ENCODE data around the gene CGNL1.

Gene CGNL1

DNA sequence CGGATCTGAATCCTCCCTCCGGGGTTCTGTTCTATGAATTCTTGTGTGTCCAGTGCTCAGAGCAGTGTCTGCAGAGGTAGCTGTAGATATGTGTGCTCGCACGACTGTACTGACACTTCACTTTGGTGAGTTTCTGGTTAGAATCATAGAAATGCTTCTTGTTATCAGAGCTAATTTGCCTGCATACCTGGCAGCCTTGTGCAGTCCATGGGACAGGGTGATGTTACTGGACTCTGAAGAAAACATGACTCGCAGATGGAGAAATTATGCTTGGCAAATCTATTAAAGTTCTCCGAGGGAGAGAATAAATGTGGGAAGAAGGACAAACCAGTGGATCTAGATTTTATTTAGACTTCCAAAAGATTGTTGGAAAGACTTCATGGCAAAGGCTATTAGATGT lies 12.2 kb downstream of the CGNL1 start:
- DNase-seq: no peak

GRCh38 chr15:57389991-57390390 lies 13.7 kb downstream of the CGNL1 start:
- DNase-seq: no peak

DNA sequence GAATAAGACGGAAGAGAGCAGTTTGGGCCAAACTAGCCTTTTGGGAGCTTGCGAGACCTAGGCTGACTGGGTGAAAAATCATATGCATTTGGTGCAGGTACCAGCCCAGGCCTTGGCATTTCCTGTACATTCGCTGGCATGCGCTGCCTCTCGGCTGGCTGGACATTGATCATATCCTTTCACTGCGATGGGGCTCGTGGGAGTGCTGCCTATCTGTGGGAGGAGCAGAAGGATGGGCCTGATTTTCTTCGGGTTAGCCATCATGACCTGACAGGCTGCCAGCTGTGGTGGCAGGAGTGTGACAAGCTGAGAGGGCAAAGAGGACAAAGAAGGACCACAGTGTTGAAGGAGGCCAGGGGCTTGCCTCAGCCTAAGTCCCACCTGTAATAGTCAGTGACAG lies 14.3 kb downstream of the CGNL1 start:
- DNase-seq: no peak

GRCh38 chr15:57391537-57391936 lies 15.2 kb downstream of the CGNL1 start:
- no peak for DNase-seq

- no peak for DNase-seq
Measured at GRCh38 chr15:57393061-57393460, 16.8 kb downstream of the CGNL1 start.

DNA sequence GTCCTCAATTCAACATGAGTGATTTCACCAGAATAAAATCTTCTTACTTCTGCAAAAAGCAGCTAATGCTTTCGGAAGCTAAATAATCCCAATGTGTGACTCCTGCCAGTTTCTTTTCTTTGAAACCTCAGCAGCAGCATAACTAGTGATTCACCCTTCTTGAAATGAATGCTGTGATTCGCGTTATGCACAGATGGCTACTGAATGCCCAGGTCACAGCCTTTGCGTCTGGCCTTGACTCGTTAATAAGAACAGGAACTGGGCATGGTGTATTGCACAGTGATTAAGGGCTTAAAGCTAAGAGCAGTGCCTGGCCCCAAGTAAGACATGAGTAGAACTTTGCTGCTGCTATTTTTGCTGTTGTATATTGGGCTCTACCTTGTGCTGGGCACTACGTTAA lies 19.0 kb downstream of the CGNL1 start:
- DNase-seq: no peak

- DNase-seq: no peak
Measured at GRCh38 chr15:57398336-57398735, 22.0 kb downstream of the CGNL1 start.

DNA sequence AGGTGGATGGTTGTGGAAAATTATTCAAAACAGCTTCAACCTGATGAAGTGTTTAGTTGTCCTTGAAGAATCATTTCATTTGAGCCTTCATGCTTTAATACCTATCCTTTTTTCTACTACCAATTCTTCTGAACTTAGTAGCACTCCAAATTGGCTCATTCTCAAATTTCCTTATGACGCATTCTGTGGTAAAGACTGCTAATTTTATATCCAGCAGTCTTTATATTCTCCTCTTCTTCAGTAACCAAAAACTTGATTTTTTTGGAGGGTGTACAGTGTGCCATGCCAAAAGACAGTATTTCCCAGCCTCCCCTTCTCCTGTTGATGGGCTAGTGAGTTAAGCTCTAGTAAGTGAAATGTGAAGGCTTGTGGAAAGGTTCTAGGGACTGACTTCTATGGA lies 25.2 kb downstream of the CGNL1 start:
- no peak for DNase-seq

GRCh38 chr15:57403017-57403416 lies 26.7 kb downstream of the CGNL1 start:
- no peak for DNase-seq

DNA sequence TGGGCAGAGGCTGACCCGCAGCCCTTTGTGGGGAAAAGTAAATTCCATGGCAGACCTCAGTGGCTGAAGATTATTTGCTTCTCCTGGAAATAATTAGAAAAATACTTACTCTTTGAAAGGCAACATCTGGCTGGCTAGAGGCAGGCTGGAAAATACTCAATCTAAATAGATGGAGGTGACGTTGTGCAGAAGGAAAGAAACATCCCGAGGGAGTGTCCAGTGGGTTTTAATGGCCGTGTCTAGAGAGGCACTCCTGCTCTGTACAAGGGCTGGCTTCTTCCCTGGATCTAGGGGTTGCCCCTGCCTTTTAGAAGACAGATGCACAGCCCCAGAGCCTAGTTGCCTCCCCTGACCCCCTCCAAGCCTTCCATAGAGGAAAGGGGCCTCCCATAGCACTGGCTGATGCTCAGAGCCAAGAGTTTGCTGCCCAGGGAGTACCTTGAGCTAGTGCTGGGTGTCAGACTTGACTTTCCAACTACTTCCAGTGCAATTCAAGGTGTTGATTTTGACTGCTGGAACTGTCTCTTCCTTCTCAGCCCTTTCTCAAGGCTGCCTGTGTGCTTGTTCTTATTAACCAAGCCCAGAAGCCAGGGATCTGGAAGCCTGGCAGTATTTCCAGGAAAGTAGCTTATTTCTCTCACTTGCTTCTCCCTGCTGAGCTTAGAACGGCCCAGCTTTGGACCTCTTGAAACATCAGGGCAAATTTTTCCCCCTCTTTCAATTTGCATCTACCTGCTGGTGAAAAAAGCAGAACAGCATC lies 27.4 kb downstream of the CGNL1 start:
- DNase-seq: no peak

DNA sequence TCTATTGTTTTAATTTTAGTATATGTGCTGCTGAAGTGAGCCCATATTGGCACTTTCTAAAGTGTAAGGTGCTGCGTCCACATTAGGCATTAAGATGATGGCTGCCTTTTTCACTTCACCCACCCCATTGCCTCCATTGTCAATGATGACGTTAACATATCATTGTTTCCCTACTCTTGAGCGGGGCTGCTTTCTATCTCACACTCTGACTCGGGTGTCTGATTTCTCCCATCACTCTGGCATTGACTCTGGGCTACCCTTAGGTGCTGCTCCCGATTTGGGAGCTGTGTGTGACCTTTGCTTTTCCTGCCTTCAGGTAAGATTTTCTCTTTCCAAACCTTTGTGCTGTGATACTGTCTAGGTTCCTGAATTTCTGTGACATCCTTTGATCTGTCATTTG lies 28.8 kb downstream of the CGNL1 start:
- no peak for DNase-seq

GRCh38 chr15:57406062-57406772 lies 29.9 kb downstream of the CGNL1 start:
- peak; percentile 8 for DNase-seq

GRCh38 chr15:57410373-57410772 lies 34.1 kb downstream of the CGNL1 start:
- DNase-seq: no peak

DNA sequence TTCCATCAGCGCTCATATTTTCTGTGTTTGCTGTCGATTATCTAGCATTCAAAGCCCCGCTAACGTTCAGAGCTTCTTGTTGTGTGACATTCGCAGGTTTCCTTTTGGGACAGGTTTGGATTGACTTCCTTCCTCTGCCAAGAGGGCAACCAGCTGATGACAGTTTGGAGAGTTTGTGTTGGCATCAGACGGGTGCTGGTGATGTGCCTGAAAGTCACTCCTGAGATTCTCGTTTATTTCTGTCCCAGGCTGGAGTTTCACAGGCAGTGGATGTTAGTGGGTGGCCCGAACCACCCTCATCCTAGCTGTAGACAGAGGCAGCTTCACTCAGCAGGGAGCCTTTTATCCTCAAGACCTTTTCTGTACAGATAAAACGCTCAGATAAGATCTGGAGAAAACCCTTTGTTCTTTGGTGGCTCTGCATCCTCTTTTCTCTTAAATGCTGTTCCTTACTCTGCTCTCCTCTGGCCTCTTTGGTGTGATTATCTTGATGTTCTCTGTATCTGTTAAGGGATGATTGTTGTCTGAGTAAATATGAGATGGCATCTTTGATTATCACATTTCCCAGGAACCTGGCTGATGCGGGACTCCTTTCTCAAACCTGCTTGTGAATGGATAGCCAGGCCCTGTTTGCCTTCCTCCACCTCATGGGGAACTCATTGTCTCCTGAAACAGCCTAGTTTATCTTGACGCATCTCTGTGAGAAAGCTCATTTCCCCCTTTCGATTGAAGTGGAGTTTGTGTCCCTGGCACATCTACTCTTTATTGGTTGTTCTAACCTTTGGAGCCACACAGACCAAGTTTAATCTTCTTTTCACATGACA lies 35.9 kb downstream of the CGNL1 start:
- no peak for DNase-seq

GRCh38 chr15:57415602-57416001 lies 39.3 kb downstream of the CGNL1 start:
- DNase-seq: no peak

GRCh38 chr15:57418635-57419034 lies 42.3 kb downstream of the CGNL1 start:
- DNase-seq: no peak

- no peak for DNase-seq
Measured at GRCh38 chr15:57419335-57419734, 43.0 kb downstream of the CGNL1 start.

DNA sequence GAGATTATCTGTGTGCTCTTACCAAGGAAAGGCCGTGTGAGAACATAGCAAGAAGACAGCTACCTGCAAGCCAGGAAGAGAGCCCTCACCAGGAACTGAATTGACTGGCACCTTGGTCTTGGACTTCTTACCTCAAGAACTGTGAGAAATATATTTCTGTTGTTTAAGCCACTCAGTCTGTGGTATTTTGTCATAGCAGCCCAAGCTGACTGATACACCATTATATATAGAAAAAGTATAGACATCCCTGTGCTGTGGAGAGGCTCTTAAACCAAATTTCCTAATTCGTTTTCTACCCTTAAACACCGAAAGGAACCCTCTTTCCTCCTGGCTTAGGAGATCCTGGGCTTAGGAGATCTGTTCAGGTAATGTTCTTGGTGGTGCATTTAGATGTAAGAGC lies 44.8 kb downstream of the CGNL1 start:
- no peak for DNase-seq

DNA sequence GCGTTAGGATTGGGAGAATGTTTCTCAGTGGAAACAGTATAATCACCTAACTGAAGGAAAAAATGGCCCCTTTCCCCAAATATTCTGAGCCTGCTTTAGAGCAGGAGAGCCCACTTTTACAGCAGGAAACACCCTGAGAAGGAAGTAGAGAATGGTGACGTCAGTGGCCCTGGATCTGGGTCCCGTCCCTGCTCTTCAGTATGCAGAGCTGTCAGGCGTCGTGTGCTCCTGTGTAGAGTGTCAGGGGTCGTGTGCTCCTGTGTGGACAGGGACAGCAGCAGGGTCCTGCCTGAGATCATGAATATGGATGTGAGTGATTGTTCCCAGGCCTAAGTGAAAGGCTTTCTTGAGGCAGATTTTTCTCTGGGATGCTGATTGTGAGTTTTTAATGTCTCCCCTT lies 45.2 kb downstream of the CGNL1 start:
- DNase-seq: no peak

GRCh38 chr15:57422113-57422754 lies 45.9 kb downstream of the CGNL1 start:
- DNase-seq: no peak

GRCh38 chr15:57423599-57424140 lies 47.4 kb downstream of the CGNL1 start:
- no peak for DNase-seq

DNA sequence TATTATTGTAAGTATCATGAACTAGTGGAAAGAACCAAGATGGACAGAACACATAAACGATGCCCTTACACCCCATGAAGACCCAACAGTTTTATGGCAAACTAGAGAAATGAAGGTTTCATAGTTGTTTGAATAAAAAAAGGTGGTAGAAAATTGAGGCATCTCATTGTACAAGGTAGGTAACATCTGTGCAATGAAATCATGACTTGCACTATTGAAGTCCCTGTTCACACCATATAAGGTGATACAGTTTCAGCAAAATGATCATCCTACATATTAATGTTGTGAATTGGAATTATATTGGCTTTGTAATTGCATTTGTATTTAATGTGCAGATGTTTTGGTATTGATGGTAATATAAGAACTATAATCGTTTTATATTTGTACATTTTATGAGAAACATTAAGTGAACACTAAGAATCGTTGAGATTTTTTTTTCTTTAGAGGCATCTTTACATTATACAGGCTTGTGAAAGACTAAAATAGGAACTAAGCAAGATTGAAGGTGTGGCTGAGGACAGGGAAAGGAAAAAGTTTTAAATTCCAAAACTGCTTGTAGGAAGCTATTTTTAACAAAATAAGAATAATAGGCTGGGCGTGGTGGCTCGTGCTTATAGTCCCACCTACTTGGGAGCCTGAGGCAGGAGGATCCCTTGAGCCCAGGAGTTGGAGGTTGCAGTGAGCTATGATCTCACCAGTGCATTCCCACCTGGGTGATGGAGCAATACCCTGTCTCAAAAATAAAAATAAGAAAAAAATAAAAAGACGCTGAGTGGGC lies 48.5 kb downstream of the CGNL1 start:
- DNase-seq: no peak

All from SHP77 treated with DMSO at 0.1 percent for 48 hours (cell line).